ENCODE data around the gene CMSS1. TPM values are rescaled to one million over a fixed set of nuclear protein-coding genes. Genes with fewer than 3 reads are reported as not detected.

CMSS1 gene
- total and polyA plus RNA-seq, 2 of the 13 experiments (the other 11 are each of a cell fraction or from before 2014, with no cell fraction given): 6.4 to 48.7 TPM

GRCh38 chr3:100075851-100076730 lies 258.4 kb downstream of the CMSS1 start (continued):
- TF ChIP-seq MED13 (CRISPR knock-in tag; IDR thresholded peaks at IDR 0.05): peak; percentile 94
- TF ChIP-seq ISX (CRISPR knock-in tag; conservative IDR thresholded peaks at IDR 0.05): no peak
- TF ChIP-seq ZNF619 (CRISPR knock-in tag; IDR thresholded peaks at IDR 0.05): no peak
- TF ChIP-seq ZNF296 (CRISPR knock-in tag; conservative IDR thresholded peaks at IDR 0.05): no peak
- TF ChIP-seq SMAD3 (CRISPR knock-in tag; IDR thresholded peaks at IDR 0.05): peak; percentile 44; the same call in 1 of the 2 replicates
- 0 out of 2 replicates have a peak, but pooled peaks have one; percentile 27 for TF ChIP-seq CBFB (CRISPR knock-in tag; IDR thresholded peaks at IDR 0.05)
- TF ChIP-seq USF2 (IDR thresholded peaks at IDR 0.05; ENCODE audit: low read depth, low read length): no peak
- no peak for TF ChIP-seq USF2 (CRISPR knock-in tag; IDR thresholded peaks at IDR 0.05; ENCODE audit: borderline replicate concordance)
- TF ChIP-seq TFAP4 (IDR thresholded peaks at IDR 0.05; ENCODE audit: borderline replicate concordance, low read depth): peak; percentile 74
- no peak for TF ChIP-seq REPIN1 (CRISPR knock-in tag; IDR thresholded peaks at IDR 0.05; ENCODE audit: borderline replicate concordance, low read depth)
- TF ChIP-seq TFDP1 (CRISPR knock-in tag; IDR thresholded peaks at IDR 0.05; ENCODE audit: borderline replicate concordance): 0 out of 2 replicates have a peak, but pooled peaks have one; percentile 14
- TF ChIP-seq RCOR2 (CRISPR knock-in tag; IDR thresholded peaks at IDR 0.05): peak; percentile 84; the same call in 1 of the 2 replicates
- TF ChIP-seq GZF1 (CRISPR knock-in tag; IDR thresholded peaks at IDR 0.05): no peak
- 0 out of 2 replicates have a peak, but pooled peaks have one; percentile 15 for TF ChIP-seq BRD4 (CRISPR knock-in tag; IDR thresholded peaks at IDR 0.05)
- no peak for TF ChIP-seq PBX3 (CRISPR knock-in tag; IDR thresholded peaks at IDR 0.05; ENCODE audit: borderline replicate concordance)
- TF ChIP-seq CENPX (CRISPR knock-in tag; IDR thresholded peaks at IDR 0.05): no peak
- no peak for TF ChIP-seq ZNF414 (CRISPR knock-in tag; IDR thresholded peaks at IDR 0.05)
- TF ChIP-seq, protein P1, sequence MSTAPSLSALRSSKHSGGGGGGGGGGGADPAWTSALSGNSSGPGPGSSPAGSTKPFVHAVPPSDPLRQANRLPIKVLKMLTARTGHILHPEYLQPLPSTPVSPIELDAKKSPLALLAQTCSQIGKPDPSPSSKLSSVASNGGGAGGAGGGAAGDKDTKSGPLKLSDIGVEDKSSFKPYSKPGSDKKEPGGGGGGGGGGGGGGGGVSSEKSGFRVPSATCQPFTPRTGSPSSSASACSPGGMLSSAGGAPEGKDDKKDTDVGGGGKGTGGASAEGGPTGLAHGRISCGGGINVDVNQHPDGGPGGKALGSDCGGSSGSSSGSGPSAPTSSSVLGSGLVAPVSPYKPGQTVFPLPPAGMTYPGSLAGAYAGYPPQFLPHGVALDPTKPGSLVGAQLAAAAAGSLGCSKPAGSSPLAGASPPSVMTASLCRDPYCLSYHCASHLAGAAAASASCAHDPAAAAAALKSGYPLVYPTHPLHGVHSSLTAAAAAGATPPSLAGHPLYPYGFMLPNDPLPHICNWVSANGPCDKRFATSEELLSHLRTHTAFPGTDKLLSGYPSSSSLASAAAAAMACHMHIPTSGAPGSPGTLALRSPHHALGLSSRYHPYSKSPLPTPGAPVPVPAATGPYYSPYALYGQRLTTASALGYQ (CRISPR knock-in tag; IDR thresholded peaks at IDR 0.05): peak; percentile 93
- TF ChIP-seq POGZ (CRISPR knock-in tag; IDR thresholded peaks at IDR 0.05): peak; percentile 45; the same call in 1 of the 2 replicates
- TF ChIP-seq DPF2 (CRISPR knock-in tag; IDR thresholded peaks at IDR 0.05; ENCODE audit: borderline replicate concordance, low read depth): peak; percentile 33; the same call in 1 of the 2 replicates
- 0 out of 2 replicates have a peak, but pooled peaks have one; percentile 38 for TF ChIP-seq KLF6 (CRISPR knock-in tag; IDR thresholded peaks at IDR 0.05)
- TF ChIP-seq MIXL1 (CRISPR knock-in tag; IDR thresholded peaks at IDR 0.05): peak; percentile 95

Data from HepG2 (cell line).